Measurements from ENCODE around the gene HMGB1. TPM values are rescaled to one million over a fixed set of nuclear protein-coding genes. Genes with fewer than 3 reads are reported as not detected.

The HMGB1 gene
- 520 to 716 TPM (median 573 TPM) in 5 replicates for total RNA-seq (2022; extraction: Qiagen RNA extraction; ENCODE audit: low read depth)

DNA sequence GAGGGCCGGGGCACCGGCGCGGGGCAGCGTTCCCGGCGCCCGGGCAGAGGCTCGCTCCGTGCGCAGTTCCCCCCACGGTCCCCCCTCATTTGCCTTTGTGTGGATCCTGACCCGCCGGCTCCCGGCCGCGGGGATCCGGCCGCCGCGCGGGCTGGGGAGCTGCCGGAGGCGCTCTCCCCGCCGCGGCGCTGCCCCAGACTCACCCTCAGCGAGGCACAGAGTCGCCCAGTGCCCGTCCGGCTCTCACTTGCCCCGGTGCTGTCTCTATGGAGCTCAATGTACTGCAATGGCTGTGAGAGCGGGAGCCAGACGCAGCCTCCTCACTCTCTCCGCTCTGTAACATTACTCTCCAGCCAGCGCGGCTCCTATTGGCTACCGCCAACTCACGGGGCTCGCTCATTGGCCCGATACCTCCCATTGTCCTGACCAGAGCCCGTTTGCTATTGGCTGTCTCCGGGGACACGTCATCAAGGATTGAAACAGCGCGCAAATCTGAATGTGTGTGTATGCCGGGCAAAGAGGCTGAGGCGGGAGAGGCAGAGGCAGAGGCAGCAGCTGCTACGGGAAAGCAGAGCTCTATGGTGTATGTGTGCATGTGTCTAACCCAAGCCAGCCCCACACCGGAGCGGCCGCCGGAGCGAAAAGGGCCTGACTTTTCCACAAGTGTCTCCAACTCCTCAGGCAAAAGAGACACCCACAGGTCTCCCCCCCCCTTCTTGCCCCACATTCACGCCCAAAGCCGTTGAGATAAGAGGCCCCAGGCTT, at the start of gene HMGB1:
TSS of gene HMGB1 (minus strand) at position 344 of the 765 bp plus-strand sequence. CDS start 2,256 bp downstream, outside the sequence.

DNA sequence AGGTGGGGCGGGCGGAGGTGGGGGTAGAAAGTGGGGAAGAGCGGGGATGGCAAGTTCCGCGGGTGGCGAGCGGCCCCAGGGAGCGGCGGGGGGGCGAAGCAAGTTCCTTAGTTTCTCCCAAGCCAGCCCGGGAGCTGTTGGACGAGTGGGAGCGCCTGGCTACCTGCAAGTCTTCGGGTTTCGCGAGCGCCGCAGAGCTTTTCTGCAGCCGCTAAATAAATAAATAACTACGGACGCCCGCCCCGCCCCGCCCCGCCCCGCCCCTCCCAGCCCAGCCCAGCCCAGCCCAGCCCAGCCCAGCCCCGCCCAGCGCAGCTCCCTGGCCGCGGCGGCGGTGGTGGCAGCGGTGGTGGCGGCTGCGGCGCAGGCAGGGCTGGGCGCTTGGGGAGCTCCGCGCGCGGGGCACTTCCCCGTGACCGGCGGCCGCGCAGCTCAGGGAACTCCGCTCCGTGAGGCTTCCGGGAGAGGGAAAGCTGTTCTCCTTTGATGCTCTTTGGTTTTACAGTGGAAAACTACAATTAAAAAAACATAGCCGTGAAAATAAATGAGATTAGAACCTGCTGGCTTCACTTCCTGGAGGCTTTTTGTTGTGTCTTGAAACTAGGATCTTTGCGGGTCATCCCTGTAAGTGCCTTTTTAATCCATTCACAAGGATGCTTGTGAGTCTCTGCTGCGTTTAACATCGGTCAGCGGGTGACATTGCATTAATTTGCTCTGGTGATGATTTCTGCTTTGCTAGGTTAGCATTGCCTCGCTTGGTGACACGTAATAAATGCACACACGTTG, 43.5 kb downstream of the HMGB1 start, which contains the start of gene UBE2L5:
TSS of gene UBE2L5 (plus strand) at position 440 of the 786 bp plus-strand sequence. CDS start 5,498 bp downstream, outside the sequence.

Other genes with a start within 250 kb of the HMGB1 start
- 3.7 to 8.2 TPM (median 6.3 TPM) in 5 replicates for gene KATNAL1, start 158.4 kb downstream of the HMGB1 start, total RNA-seq (2022; extraction: Qiagen RNA extraction; ENCODE audit: low read depth)
- not detected in 5 replicates for gene UBE2L5, start 43.4 kb downstream of the HMGB1 start, total RNA-seq (2022; extraction: Qiagen RNA extraction; ENCODE audit: low read depth)
- gene USPL1, start 152.0 kb upstream of the HMGB1 start, total RNA-seq (2022; extraction: Qiagen RNA extraction; ENCODE audit: low read depth), result 11.0 to 17.3 TPM (median 16.3 TPM) in 5 replicates